Measurements from ENCODE around the gene CHKB. TPM values are rescaled to one million over a fixed set of nuclear protein-coding genes. Genes with fewer than 3 reads are reported as not detected.

The CHKB gene
- total and polyA plus RNA-seq, 2 of the 8 experiments (the other 6 are each of a cell fraction or from before 2014, with no cell fraction given): 27.9 to 42.2 TPM

DNA sequence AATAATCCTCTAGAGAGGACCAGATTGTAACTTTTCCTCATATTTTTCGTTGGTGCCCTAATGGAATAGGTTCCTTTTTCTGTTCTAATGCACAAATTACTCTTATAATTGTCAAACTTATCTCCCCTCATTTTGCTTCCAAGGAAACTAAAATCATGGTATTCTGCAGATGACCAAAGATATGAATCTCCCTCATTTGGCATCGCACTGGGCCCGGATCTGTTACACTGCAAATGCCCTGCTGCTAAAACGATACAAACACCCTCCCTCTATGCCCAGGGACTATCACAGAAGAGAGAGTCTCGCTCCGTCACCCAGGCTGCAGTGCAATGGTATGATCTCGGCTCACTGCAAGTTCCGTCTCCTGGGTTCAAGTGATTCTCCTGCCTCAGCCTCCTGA is 29.3 kb downstream of the CHKB start:
- Histone ChIP-seq H3K9me3 (ENCODE audit: insufficient read depth in 2 of 2, low read depth in 1 of 2, low read length in 1 of 2) (no peaks in the 10 kb centered on the region), H2AFZ (ENCODE audit: low read length) (no peak overlapping the region), H3K4me3 (ENCODE audit: extremely low read depth in 1 of 4, insufficient read depth in 2 of 4, low read depth in 3 of 4, low read length in 4 of 4) (no peak overlapping the region), H2BK15ac (ENCODE audit: low read length) (no peak overlapping the region), H3K56ac (replicated peaks; ENCODE audit: insufficient read length, low read depth, low read length) (no peak overlapping the region), H3K4ac (replicated peaks; ENCODE audit: insufficient read length, low read depth, low read length) (no peak overlapping the region), H3K9ac (replicated peaks in 1 of 4; ENCODE audit: extremely low read depth in 1 of 4, low read depth in 3 of 4, low read length in 3 of 4) (no peak overlapping the region), H3K79me2 (ENCODE audit: control insufficient read depth in 1 of 2, insufficient read depth in 2 of 2, low read length in 2 of 2) (no peaks in the 10 kb centered on the region), H3K4me2 (ENCODE audit: insufficient read depth in 1 of 2, low read depth in 2 of 2, low read length in 2 of 2) (no peak overlapping the region), H3K23me2 (ENCODE audit: low read depth, low read length) (no peaks in the 10 kb centered on the region), H2BK120ac (replicated peaks; ENCODE audit: low read depth, low read length) (no peak overlapping the region), H4K5ac (ENCODE audit: insufficient read length, low read depth, low read length) (no peak overlapping the region), H4K8ac (ENCODE audit: extremely low read depth, insufficient read depth, low read length) (no peak overlapping the region), H3K18ac (ENCODE audit: extremely low read depth, low read length) (no peak overlapping the region), H3K23ac (ENCODE audit: insufficient read length) (no peak overlapping the region), H2BK5ac (ENCODE audit: low read depth, low read length) (no peak overlapping the region), H2BK12ac (ENCODE audit: low read depth, low read length) (no peak overlapping the region), H3K79me1 (ENCODE audit: low read depth, low read length) (no peaks in the 10 kb centered on the region), H3K4me1 (replicated peaks in 1 of 4; ENCODE audit: control insufficient read depth in 3 of 4, insufficient read depth in 4 of 4, low read length in 3 of 4) (peaks cover 0 to 3% (median 2%) of the 10 kb centered on the region in 4 experiments; a peak in 3 of 7 replicates), H3K27me3 (replicated peaks in 1 of 4; ENCODE audit: control insufficient read depth in 3 of 4, extremely low read depth in 1 of 4, insufficient read depth in 3 of 4, low read length in 3 of 4) (peaks cover 0 to 2% (median 0%) of the 10 kb centered on the region in 4 experiments; a peak in 1 of 7 replicates), H2BK20ac (ENCODE audit: low read length) (no peak overlapping the region), H2AK5ac (ENCODE audit: low read depth, low read length) (no peak overlapping the region), H4K91ac (replicated peaks; ENCODE audit: insufficient read length, low read length) (no peak overlapping the region), H3K14ac (ENCODE audit: insufficient read length) (no peak overlapping the region), H3K27ac (ENCODE audit: low read depth, low read length) (no peak overlapping the region), H4K20me1 (replicated peaks in 1 of 2; ENCODE audit: control insufficient read depth in 1 of 2, insufficient read depth in 2 of 2, low read length in 2 of 2) (no peaks in the 10 kb centered on the region), H3K36me3 (ENCODE audit: control insufficient read depth in 2 of 4, insufficient read depth in 4 of 4, low read length in 3 of 4) (no peaks in the 10 kb centered on the region)
- no peak for DNase-seq (ENCODE audit: low read depth in 1 of 2, low spot score in 2 of 2)
- 84% methylated on average over 8 of the region's 8 CpGs; no CpG with 5 or more reads in 1 of the 2 experiments for WGBS, 2 experiments (ENCODE audit: extremely low coverage in 1 of 2, insufficient coverage in 1 of 2, insufficient read length in 1 of 2, insufficient replicate concordance in 2 of 2, low coverage in 1 of 2, low lambda C conversion rate in 2 of 2, missing lambda C conversion rate in 1 of 2)
- ChIA-PET CTCF (ENCODE audit: partially characterized antibody) (interaction anchor here (1.7 kb wide), 1 partner anchor 9 kb away, joined by 4 read pairs; the partner anchor contains the start of gene SYCE3), POLR2A (ENCODE audit: partially characterized antibody) (no interaction called here)
- no peak for TF ChIP-seq MAFK (IDR thresholded peaks at IDR 0.05; ENCODE audit: low read depth, low read length)
- TF ChIP-seq, protein P1, sequence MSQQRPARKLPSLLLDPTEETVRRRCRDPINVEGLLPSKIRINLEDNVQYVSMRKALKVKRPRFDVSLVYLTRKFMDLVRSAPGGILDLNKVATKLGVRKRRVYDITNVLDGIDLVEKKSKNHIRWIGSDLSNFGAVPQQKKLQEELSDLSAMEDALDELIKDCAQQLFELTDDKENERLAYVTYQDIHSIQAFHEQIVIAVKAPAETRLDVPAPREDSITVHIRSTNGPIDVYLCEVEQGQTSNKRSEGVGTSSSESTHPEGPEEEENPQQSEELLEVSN (IDR thresholded peaks at IDR 0.05): no peak
- no peak for TF ChIP-seq HDAC6 (IDR thresholded peaks at IDR 0.05; ENCODE audit: low read depth, low read length)
- TF ChIP-seq CBX5 (IDR thresholded peaks at IDR 0.05; ENCODE audit: low read depth, low read length): no peak
- no peak for TF ChIP-seq ZNF274 (IDR thresholded peaks at IDR 0.05; ENCODE audit: borderline replicate concordance, extremely low read depth, low read length)
- no peak for TF ChIP-seq CHD1 (IDR thresholded peaks at IDR 0.05; ENCODE audit: low read depth, low read length)
- TF ChIP-seq POLR2AphosphoS5 (IDR thresholded peaks at IDR 0.05; ENCODE audit: low read depth, low read length): no peak
- TF ChIP-seq PHF8 (conservative IDR thresholded peaks at IDR 0.05; ENCODE audit: low read depth, low read length): no peak
- TF ChIP-seq RXRA (IDR thresholded peaks at IDR 0.05; ENCODE audit: insufficient read depth, low read depth, low read length): no peak
- TF ChIP-seq BRCA1 (IDR thresholded peaks at IDR 0.05; ENCODE audit: low read depth, low read length): no peak
- FAIRE-seq: no peak
